Ramos (cell line): ENCODE data around the gene OR9A4.
"Not testable (repeated sequence)": the region's sequence is repeated elsewhere in the genome, so short reads cannot be mapped to it uniquely, and the experiment has no call there.

ENCODE experiments used
- in situ Hi-C: fragments of 300-500 bp; cut with MboI; formaldehyde crosslinking; loops from one replicate; pipeline ENCODE4 v1.14.3; 2022; ENCODE audit warnings: low sequenced_read_pairs; ENCODE audit not compliant: unreplicated experiment

Gene OR9A4

GRCh38 chr7:141916099-141916498, at the start of gene OR9A4:
Gene OR9A4 (plus strand): TSS chr7:141916399. CDS start chr7:141918876, 2,477 bp downstream.
- in situ Hi-C loops: no loop called here

- in situ Hi-C loops: no loop called here
These were observed 49.2 kb upstream of the OR9A4 start for GRCh38 chr7:141866974-141867373.

- in situ Hi-C loops: no loop called here
These were observed 43.3 kb upstream of the OR9A4 start for GRCh38 chr7:141872931-141873330.

GRCh38 chr7:141874787-141875186, 41.4 kb upstream of the OR9A4 start:
- in situ Hi-C loops: no loop called here

DNA sequence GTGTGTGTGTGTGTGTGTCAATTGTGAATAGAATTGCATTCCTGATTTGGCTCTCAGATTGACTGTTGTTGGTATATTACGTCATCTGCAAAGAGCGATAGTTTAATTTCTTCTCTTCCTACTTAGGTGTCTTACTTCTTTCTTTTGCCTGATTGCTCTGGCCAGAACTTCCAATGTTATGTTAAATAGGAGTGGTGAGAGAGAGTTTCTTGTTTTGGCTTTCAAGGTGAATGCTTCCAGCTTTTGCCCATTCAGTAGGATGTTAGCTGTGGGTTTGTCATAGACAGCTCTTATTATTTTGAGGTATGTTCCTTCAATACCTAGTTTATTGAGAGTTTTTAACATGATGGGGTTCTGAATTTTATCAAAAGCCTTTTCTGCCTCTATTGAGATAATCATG, 40.7 kb upstream of the OR9A4 start:
- in situ Hi-C loops: no loop called here

DNA sequence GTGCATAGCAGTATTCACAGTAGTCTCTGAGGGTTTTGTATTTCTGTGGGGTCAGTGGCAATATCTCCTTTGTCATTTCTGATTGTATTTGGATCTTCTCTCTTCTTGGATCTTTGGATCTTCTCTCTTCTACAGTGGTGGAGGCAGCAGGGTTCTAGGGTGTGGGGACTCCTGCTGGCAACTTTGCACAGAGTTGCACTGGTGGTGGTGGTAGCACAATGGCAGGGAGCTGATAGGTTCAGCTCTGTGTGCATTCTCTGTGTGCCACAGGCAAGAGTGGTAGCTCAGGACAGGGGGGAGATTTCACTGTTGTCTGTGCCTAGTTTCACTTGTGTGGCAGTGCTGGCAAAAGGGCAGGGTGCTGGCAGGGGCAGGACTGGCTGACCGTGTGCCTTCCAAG, 39.8 kb upstream of the OR9A4 start:
- in situ Hi-C loops: no loop called here

- in situ Hi-C loops: no loop called here
These were observed 38.8 kb upstream of the OR9A4 start for GRCh38 chr7:141877365-141877764.

GRCh38 chr7:141880960-141881359, 35.2 kb upstream of the OR9A4 start:
- in situ Hi-C loops: no loop called here

DNA sequence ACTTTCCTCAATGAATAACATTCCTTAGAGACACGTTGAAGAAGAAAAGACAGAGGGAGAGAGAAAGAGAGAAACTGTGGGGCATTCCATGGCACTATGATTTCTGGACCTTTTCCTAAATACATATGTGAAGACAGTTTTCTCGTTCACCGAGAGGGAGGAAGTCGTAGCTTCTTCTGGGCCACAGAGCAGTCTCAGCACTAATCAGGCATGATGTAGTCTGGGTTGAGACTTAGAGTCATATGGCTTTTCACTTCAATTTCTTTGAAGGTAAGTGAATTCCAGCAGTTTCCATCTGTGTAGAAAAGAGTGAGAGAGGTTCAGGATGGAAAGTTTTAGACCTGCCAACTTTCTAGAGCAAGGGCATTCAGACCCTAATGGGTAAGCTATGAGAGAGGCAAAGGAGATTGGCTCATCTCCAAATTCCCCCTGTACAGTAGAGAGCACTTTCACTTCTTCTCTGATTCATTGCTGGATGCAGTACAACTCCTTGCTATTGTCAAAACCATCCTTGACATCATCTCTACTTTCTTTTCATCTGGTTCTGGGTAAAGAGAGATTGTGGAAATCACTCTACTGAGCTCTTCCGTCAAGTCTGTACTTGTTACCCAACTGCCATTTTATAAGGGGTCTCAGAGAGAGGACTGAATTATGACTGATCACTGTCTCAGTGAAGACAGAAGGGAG, 31.5 kb upstream of the OR9A4 start:
- in situ Hi-C loops: no loop called here

DNA sequence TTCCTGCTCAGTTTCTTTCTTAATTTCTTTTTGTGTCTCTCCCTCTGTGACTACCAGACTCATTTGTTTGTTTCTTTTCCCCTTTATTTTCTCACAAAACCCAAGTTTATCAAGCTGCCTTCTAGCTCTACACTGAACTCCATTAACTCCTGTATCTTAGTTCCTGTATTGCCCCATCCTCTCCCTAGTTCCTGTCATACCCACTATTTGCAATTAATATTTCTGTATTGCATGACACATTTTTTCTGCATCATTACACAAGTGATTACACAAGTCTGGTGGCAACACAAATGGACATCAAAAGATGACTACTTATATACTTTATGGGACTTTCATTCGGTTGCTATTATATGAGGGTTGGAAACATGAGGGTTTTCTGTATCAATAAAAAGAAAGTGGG, 26.9 kb upstream of the OR9A4 start:
- in situ Hi-C loops: no loop called here

DNA sequence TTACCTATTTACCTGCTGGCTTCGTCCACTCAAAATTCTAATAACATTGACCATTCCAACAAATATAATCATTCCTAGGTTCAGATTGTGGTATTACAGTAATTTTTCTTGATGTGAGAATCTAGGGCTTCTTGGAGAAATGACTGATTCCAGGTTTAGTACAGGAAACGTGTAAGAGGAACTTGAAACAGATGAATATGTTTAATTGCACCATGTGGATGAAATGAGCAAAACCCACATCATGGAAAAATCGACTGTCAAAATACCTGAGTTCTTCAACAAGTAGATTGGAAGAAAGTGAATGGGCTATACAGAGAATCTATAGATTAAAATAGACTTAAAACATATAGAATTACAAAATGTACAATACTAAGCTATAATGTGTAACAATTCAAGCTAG, 24.9 kb upstream of the OR9A4 start:
- in situ Hi-C loops: no loop called here

- in situ Hi-C loops: not testable (repeated sequence)
These were observed 16.8 kb upstream of the OR9A4 start for GRCh38 chr7:141899366-141899765.

- in situ Hi-C loops: no loop called here
These were observed 9.9 kb upstream of the OR9A4 start for GRCh38 chr7:141906285-141906684.

- in situ Hi-C loops: no loop called here
These were observed 4.8 kb upstream of the OR9A4 start for GRCh38 chr7:141911391-141911790.

GRCh38 chr7:141915565-141915964, 634 bp upstream of the OR9A4 start:
- in situ Hi-C loops: no loop called here

DNA sequence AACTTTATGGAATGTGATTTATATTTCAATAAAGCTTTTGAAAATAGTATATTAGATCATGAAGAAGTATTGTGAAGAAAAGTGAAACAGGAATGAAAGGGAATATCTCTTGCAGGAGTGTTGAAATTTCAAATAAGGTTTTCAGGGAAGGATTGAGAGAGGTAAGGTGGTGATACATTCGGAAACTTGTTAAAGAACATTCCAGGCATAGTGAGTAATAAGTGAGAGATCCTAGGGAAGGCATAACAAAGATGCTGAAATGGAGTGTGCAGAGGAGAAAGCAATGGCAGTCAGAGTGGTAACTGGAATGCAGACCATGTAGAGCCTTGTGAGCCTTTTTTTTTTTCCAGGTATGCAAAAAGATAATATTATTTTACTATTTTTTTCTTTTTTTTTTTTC, 4.1 kb downstream of the OR9A4 start:
- in situ Hi-C loops: no loop called here

- in situ Hi-C loops: no loop called here
These were observed 12.1 kb downstream of the OR9A4 start for GRCh38 chr7:141928146-141928844.

GRCh38 chr7:141928845-141929195, 12.6 kb downstream of the OR9A4 start:
- in situ Hi-C loops: no loop called here

DNA sequence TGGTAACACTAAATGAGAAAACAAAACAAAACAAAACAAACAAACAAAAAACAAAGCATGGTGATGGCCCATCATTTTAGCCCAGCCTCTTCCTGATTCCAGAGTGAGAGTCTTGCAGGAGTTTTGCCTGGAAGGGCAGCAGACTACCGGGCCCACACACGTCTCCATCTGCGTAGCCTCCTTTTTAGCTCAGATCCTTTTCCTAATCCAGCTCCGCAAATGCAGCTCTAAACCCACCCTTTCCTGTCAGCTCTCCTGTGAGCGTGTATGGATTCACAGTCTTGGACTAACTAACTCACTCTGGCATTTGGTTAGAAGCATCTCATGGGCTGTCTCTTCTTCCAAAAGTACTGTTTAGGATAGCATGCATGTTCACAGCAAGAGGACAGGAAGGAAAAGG, 14.0 kb downstream of the OR9A4 start:
- in situ Hi-C loops: no loop called here

- in situ Hi-C loops: no loop called here
These were observed 24.9 kb downstream of the OR9A4 start for GRCh38 chr7:141941075-141941474.

DNA sequence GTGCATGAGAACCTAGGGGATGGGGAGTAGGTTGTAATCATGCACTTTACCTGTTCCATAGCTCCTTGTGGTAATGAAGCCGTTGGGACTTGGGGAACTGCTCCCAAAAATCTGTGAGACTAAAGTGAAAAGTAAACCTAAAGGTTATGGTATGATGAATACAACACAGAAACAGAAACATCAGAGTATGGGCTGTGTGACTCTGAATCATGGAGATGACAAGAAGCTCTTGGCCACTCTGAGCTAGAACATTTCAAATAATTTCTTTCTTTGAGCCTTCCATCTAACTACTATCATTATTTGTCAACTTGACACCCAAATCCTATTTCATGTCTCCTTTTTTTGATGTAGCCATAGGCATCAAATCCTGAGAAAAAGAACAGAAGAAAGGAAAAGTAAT, 27.6 kb downstream of the OR9A4 start:
- in situ Hi-C loops: no loop called here

DNA sequence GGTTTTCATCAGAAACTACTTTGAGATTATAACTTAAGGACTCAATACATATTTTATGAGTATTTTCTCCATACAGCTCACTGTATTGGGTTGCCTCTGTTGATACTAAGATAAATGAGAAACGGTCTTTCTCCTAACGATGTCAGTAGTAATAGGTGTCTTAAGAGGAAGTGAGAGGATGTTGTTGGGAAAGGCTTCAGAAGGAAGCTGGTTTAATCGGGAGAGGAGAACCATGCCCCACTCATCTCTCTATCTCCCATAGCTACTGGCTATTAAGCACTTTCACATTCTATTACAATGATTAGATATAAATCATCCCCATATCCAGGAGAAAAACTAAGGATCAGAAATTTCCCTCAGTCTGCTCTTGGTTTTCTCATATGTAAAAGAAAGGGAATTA, 28.6 kb downstream of the OR9A4 start:
- in situ Hi-C loops: no loop called here
